ENCODE measurements around the gene CDH4. TPM values are rescaled to one million over a fixed set of nuclear protein-coding genes. Genes with fewer than 3 reads are reported as not detected.

The CDH4 gene
- total and polyA plus RNA-seq, 4 donors, result 0.06 to 0.10 TPM; not detected in 2

- no peak overlapping the region for H3K4me3 ChIP-seq (ENCODE audit: low read length in 2 of 2)
- intact Hi-C loops (cut with DNase I), result no loop called here
- peaks cover 3% of the 10 kb centered on the region for H3K9me3 ChIP-seq (ENCODE audit: control insufficient read depth, low read length)
- H3K27ac ChIP-seq (ENCODE audit: low read depth in 1 of 2, low read length in 2 of 2), result no peak overlapping the region
- H3K36me3 ChIP-seq (ENCODE audit: control insufficient read depth in 1 of 2, insufficient read depth in 2 of 2, low read length in 1 of 2), result no peaks in the 10 kb centered on the region
- DNase-seq, result no peak
- no peak for ATAC-seq (ENCODE audit: low FRiP score)
- H3K4me1 ChIP-seq (ENCODE audit: control insufficient read depth in 1 of 2, insufficient read depth in 2 of 2, low read length in 2 of 2), result no peaks in the 10 kb centered on the region
- WGBS, 2 donors, result 56 to 57% methylated on average over 1 of the region's 1 CpG
- H3K27me3 ChIP-seq (ENCODE audit: control insufficient read depth in 1 of 2, insufficient read depth in 2 of 2, low read length in 1 of 2), result no peaks in the 10 kb centered on the region
These were observed 498.0 kb downstream of the CDH4 start for GRCh38 chr20:61750093-61750492.

DNA sequence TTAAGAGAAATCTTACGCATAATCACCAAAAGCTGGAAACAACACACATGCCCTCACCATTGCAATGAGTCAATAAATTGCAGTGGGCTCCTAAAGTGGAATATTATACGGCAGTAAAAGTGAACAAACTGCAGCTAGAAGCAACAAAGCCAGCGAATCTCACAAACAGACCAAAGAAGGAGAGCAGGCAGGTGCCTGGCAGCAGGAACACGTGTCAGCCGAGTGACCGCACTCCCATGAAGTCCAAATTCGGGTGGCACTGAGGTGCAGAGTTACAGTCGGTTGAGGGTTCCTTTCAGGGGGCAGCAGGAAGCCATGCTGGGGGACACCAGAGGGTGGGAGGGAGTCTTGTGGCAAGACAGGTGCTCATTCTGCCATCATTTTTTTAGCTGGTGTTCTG lies 500.5 kb downstream of the CDH4 start:
- ATAC-seq (ENCODE audit: low FRiP score) (no peak), DNase-seq (peak; percentile 11 to 19)
- H3K4me1 ChIP-seq (ENCODE audit: control insufficient read depth in 1 of 2, insufficient read depth in 2 of 2, low read length in 2 of 2), result no peaks in the 10 kb centered on the region
- H3K9me3 ChIP-seq (ENCODE audit: control insufficient read depth, low read length), result no peaks in the 10 kb centered on the region
- no peak overlapping the region for H3K27ac ChIP-seq (ENCODE audit: low read depth in 1 of 2, low read length in 2 of 2)
- no peaks in the 10 kb centered on the region for H3K27me3 ChIP-seq (ENCODE audit: control insufficient read depth in 1 of 2, insufficient read depth in 2 of 2, low read length in 1 of 2)
- no peak overlapping the region for H3K4me3 ChIP-seq (ENCODE audit: low read length in 2 of 2)
- WGBS, 2 donors, result 91 to 94% methylated on average over 8 of the region's 8 CpGs
- H3K36me3 ChIP-seq (ENCODE audit: control insufficient read depth in 1 of 2, insufficient read depth in 2 of 2, low read length in 1 of 2), result no peaks in the 10 kb centered on the region
- intact Hi-C loops (cut with DNase I), result no loop called here

DNA sequence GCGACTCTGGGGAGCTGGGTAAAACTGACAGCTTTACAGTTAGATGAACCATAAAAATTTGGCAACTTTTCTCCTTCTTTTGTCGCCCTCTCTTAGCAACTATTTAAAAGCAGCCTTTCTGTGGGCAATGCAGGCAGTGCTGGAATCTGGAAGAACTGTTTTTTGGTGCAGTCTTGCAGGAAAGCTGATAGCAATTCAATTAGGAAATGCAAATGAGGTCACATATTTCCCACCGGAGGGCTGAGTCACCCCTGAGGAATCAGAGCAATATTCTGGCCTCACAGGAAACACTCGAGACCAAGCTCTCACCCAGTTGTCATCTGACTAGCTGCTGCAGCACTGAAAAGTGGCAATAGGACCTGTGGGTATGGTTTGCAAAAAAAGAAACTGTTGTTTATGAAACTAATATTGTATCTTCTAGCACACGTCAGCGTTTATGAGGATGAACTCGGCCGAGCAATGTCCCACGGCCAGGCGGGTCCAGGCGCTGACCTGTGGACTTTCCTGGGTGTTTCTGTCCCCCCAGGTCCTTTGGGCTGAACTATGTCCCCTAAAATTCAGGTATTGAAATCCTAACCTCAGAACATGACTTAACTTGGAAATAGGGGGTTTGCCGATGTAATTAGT lies 501.4 kb downstream of the CDH4 start:
- intact Hi-C loops (cut with DNase I), result no loop called here
- H3K9me3 ChIP-seq (ENCODE audit: control insufficient read depth, low read length), result no peaks in the 10 kb centered on the region
- no peak overlapping the region for H3K27ac ChIP-seq (ENCODE audit: low read depth in 1 of 2, low read length in 2 of 2)
- 48 to 52% methylated on average over 12 of the region's 12 CpGs for WGBS, 2 donors
- DNase-seq (peak in 1 of 2 donors; percentile 17), ATAC-seq (ENCODE audit: low FRiP score) (no peak)
- no peaks in the 10 kb centered on the region for H3K4me1 ChIP-seq (ENCODE audit: control insufficient read depth in 1 of 2, insufficient read depth in 2 of 2, low read length in 2 of 2)
- H3K27me3 ChIP-seq (ENCODE audit: control insufficient read depth in 1 of 2, insufficient read depth in 2 of 2, low read length in 1 of 2), result no peaks in the 10 kb centered on the region
- H3K4me3 ChIP-seq (ENCODE audit: low read length in 2 of 2), result no peak overlapping the region
- H3K36me3 ChIP-seq (ENCODE audit: control insufficient read depth in 1 of 2, insufficient read depth in 2 of 2, low read length in 1 of 2), result no peaks in the 10 kb centered on the region

DNA sequence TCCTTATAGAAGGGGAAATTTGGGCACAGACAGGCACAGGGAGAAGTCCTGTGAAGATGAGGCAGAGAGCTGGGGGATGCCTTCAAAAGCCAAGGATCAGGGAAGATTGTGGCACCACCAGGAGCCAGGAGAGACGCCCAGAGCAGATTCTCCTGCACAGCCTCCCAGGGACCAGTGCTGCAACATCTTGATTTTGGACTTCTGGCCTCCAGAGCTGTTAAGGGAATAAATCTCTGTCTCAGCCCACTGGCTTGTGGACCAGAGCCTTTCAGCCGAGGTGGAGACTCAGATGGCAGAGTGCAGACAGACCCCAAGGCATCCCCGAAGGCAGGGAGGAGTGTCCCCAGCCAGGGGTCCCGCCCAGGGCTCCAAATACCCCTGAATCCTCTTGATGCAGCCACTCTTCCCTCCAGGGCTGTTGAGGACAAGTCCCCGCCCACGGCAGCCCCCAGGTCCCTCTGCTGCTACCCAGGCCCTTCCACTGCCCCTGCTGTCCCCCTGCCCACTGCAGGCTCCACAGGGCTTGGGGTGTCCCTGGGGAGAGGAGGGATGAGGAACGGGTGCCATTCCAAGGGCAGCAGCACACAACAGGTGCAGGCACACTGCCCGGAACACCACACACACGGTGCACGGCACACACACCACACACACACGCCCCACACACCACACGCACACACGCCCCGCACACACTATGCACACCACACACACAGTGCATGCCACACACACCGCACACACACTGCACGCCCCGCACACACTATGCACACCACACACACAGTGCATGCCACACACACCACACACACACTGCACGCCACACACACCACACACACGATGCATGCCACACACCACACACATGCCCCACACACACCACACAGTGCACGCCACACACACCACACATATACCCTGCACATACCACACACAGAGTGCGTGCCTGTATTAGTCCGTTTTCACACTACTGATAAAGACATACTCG lies 502.2 kb downstream of the CDH4 start:
- ATAC-seq (ENCODE audit: low FRiP score), result no peak
- no peaks in the 10 kb centered on the region for H3K9me3 ChIP-seq (ENCODE audit: control insufficient read depth, low read length)
- DNase-seq, result peak; percentile 14 to 51
- 79 to 83% methylated on average over 22 to 23 of the region's 23 CpGs for WGBS, 2 donors
- no peak overlapping the region for H3K27ac ChIP-seq (ENCODE audit: low read depth in 1 of 2, low read length in 2 of 2)
- no peaks in the 10 kb centered on the region for H3K4me1 ChIP-seq (ENCODE audit: control insufficient read depth in 1 of 2, insufficient read depth in 2 of 2, low read length in 2 of 2)
- H3K36me3 ChIP-seq (ENCODE audit: control insufficient read depth in 1 of 2, insufficient read depth in 2 of 2, low read length in 1 of 2), result no peaks in the 10 kb centered on the region
- no peak overlapping the region for H3K4me3 ChIP-seq (ENCODE audit: low read length in 2 of 2)
- no peaks in the 10 kb centered on the region for H3K27me3 ChIP-seq (ENCODE audit: control insufficient read depth in 1 of 2, insufficient read depth in 2 of 2, low read length in 1 of 2)
- intact Hi-C loops (cut with DNase I), result no loop called here

DNA sequence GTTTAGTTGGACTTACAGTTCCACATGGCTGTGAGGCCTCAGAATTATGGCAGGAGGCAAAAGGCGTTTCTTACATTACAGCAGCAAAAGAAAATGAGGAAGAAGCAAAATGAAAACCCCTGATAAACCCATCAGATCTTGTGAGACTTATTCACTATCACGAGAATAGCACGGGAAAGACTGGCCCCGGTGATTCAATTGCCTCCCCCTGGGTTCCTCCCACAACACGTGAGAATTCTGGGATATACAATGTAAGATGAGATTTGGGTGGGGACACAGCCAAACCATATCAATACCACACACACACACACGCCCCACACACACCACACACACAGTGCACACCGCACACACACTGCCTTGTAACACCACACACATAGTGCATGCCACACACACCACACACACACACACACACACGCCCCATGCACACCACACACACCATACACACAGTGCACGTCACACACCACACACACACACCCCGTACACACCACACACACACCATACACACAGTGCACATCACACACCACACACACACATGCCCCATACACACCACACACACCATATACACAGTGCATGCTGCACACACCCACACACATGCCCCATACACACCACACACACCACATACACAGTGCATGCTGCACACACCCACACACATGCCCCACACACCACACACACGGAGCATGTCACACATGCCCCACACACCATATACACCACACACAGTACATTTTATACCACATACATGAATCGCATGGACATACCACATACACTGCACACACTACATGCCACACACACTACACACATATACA lies 503.1 kb downstream of the CDH4 start:
- Histone ChIP-seq H3K27me3 (ENCODE audit: control insufficient read depth in 1 of 2, insufficient read depth in 2 of 2, low read length in 1 of 2) (no peaks in the 10 kb centered on the region), H3K4me1 (ENCODE audit: control insufficient read depth in 1 of 2, insufficient read depth in 2 of 2, low read length in 2 of 2) (no peaks in the 10 kb centered on the region), H3K36me3 (ENCODE audit: control insufficient read depth in 1 of 2, insufficient read depth in 2 of 2, low read length in 1 of 2) (no peaks in the 10 kb centered on the region), H3K9me3 (ENCODE audit: control insufficient read depth, low read length) (no peaks in the 10 kb centered on the region), H3K4me3 (ENCODE audit: low read length in 2 of 2) (no peak overlapping the region), H3K27ac (ENCODE audit: low read depth in 1 of 2, low read length in 2 of 2) (no peak overlapping the region)
- WGBS, 2 donors, result 80 to 81% methylated on average over 12 of the region's 12 CpGs
- ATAC-seq (ENCODE audit: low FRiP score) (no peak), DNase-seq (peak in 1 of 2 donors; percentile 43)
- intact Hi-C loops (cut with DNase I), result no loop called here

DNA sequence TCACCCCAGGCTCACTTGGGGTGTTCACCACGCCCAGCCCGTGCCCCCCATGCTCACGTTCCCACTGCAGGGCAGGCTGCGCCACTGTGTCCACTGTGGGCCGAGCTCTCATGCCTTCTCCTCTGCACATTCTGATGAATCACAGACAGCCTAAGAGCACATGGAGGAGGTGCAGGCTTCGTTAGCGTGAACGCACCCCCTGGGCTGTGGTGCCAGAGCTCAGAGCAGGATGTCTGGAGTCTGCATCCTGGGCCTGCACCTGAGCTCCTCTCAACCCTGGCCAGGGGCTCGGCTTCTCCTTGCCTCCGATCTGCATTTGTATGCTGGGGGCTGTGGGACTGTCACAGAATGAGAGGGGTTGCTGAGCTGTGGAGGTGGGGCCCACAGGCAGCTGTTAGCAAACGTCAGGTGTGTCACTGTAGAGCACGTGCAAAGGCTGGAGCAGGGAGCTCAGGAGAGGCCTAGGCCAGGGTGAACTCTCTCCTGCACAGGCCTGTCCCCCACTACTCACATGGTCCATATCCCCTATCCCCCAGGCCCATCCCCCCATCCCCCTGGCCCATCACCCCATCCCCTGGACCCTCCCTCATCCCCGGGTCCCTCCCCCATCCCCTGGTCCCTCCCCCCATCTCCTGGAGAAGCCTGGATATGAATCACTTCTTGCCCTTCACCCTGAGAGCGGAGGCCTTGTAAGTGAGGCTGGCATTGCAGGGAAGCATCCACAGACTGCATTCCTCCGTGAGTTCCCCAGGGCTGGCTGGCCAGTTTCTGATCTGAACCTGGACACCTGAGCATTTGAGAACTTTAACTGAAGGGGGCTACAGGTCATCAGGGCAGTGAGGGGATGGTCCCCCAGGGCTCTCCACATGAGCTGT lies 504.1 kb downstream of the CDH4 start:
- intact Hi-C loops (cut with DNase I), result no loop called here
- Histone ChIP-seq H3K27ac (ENCODE audit: low read depth in 1 of 2, low read length in 2 of 2) (no peak overlapping the region), H3K27me3 (ENCODE audit: control insufficient read depth in 1 of 2, insufficient read depth in 2 of 2, low read length in 1 of 2) (no peaks in the 10 kb centered on the region), H3K4me3 (ENCODE audit: low read length in 2 of 2) (no peak overlapping the region), H3K9me3 (ENCODE audit: control insufficient read depth, low read length) (no peaks in the 10 kb centered on the region), H3K4me1 (ENCODE audit: control insufficient read depth in 1 of 2, insufficient read depth in 2 of 2, low read length in 2 of 2) (no peaks in the 10 kb centered on the region), H3K36me3 (ENCODE audit: control insufficient read depth in 1 of 2, insufficient read depth in 2 of 2, low read length in 1 of 2) (no peaks in the 10 kb centered on the region)
- ATAC-seq (ENCODE audit: low FRiP score), result no peak
- peak; percentile 24 to 44 for DNase-seq
- WGBS, 2 donors, result 75 to 81% methylated on average over 15 of the region's 15 CpGs

GRCh38 chr20:61756966-61757677 lies 505.1 kb downstream of the CDH4 start:
- H3K36me3 ChIP-seq (ENCODE audit: control insufficient read depth in 1 of 2, insufficient read depth in 2 of 2, low read length in 1 of 2), result no peaks in the 10 kb centered on the region
- DNase-seq (peak; percentile 10 to 54), ATAC-seq (ENCODE audit: low FRiP score) (no peak)
- intact Hi-C loops (cut with DNase I), result no loop called here
- H3K27ac ChIP-seq (ENCODE audit: low read depth in 1 of 2, low read length in 2 of 2), result no peak overlapping the region
- WGBS, 2 donors, result 71 to 73% methylated on average over 18 of the region's 18 CpGs
- H3K27me3 ChIP-seq (ENCODE audit: control insufficient read depth in 1 of 2, insufficient read depth in 2 of 2, low read length in 1 of 2), result no peaks in the 10 kb centered on the region
- no peak overlapping the region for H3K4me3 ChIP-seq (ENCODE audit: low read length in 2 of 2)
- H3K9me3 ChIP-seq (ENCODE audit: control insufficient read depth, low read length), result no peaks in the 10 kb centered on the region
- no peaks in the 10 kb centered on the region for H3K4me1 ChIP-seq (ENCODE audit: control insufficient read depth in 1 of 2, insufficient read depth in 2 of 2, low read length in 2 of 2)
